ENCODE data around the gene AGBL3. TPM values are rescaled to one million over a fixed set of nuclear protein-coding genes. Genes with fewer than 3 reads are reported as not detected.
A peak's percentile ranks its signal among the peaks of the same experiment; 100 is the strongest.

The AGBL3 gene
- total and polyA plus RNA-seq, 9 of the 15 experiments (the other 6 are each of a cell fraction or from before 2014, with no cell fraction given), result 0.54 to 2.9 (median 1.7) TPM

- TF ChIP-seq STAT6 (CRISPR knock-in tag; IDR thresholded peaks at IDR 0.05), result no peak
- TF ChIP-seq ZNF740 (CRISPR knock-in tag; IDR thresholded peaks at IDR 0.05), result no peak
- TF ChIP-seq ZNF740 (tag; IDR thresholded peaks at IDR 0.05), result no peak
- TF ChIP-seq NR2C2 (CRISPR knock-in tag; IDR thresholded peaks at IDR 0.05), result no peak
- TF ChIP-seq NR2C2 (tag; IDR thresholded peaks at IDR 0.05), result peak; percentile 94
- no peak for TF ChIP-seq ZNF561 (CRISPR knock-in tag; conservative IDR thresholded peaks at IDR 0.05)
- TF ChIP-seq, protein P1, sequence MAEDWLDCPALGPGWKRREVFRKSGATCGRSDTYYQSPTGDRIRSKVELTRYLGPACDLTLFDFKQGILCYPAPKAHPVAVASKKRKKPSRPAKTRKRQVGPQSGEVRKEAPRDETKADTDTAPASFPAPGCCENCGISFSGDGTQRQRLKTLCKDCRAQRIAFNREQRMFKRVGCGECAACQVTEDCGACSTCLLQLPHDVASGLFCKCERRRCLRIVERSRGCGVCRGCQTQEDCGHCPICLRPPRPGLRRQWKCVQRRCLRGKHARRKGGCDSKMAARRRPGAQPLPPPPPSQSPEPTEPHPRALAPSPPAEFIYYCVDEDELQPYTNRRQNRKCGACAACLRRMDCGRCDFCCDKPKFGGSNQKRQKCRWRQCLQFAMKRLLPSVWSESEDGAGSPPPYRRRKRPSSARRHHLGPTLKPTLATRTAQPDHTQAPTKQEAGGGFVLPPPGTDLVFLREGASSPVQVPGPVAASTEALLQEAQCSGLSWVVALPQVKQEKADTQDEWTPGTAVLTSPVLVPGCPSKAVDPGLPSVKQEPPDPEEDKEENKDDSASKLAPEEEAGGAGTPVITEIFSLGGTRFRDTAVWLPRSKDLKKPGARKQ (CRISPR knock-in tag; IDR thresholded peaks at IDR 0.05), result 0 out of 2 replicates have a peak, but pooled peaks have one; percentile 16
- no peak for TF ChIP-seq BMI1 (IDR thresholded peaks at IDR 0.05; ENCODE audit: low read length)
- 0 out of 2 replicates have a peak, but pooled peaks have one; percentile 8 for TF ChIP-seq DIDO1 (tag; IDR thresholded peaks at IDR 0.05; ENCODE audit: low read depth)
- no peak for TF ChIP-seq ZNF511 (CRISPR knock-in tag; IDR thresholded peaks at IDR 0.05)
- TF ChIP-seq SRSF9 (IDR thresholded peaks at IDR 0.05; ENCODE audit: borderline replicate concordance, low read depth, low read length), result no peak
- TF ChIP-seq HSF4 (CRISPR knock-in tag; IDR thresholded peaks at IDR 0.05; ENCODE audit: borderline replicate concordance), result no peak
- TF ChIP-seq CC2D1A (IDR thresholded peaks at IDR 0.05), result peak; percentile 28; the same call in 1 of the 2 replicates
- no peak for TF ChIP-seq ZBTB5 (IDR thresholded peaks at IDR 0.05)
- TF ChIP-seq, protein P2, sequence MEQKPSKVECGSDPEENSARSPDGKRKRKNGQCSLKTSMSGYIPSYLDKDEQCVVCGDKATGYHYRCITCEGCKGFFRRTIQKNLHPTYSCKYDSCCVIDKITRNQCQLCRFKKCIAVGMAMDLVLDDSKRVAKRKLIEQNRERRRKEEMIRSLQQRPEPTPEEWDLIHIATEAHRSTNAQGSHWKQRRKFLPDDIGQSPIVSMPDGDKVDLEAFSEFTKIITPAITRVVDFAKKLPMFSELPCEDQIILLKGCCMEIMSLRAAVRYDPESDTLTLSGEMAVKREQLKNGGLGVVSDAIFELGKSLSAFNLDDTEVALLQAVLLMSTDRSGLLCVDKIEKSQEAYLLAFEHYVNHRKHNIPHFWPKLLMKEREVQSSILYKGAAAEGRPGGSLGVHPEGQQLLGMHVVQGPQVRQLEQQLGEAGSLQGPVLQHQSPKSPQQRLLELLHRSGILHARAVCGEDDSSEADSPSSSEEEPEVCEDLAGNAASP (IDR thresholded peaks at IDR 0.05), result no peak
- no peak for TF ChIP-seq NFE2L1 (tag; IDR thresholded peaks at IDR 0.05; ENCODE audit: borderline replicate concordance, low read depth)
- TF ChIP-seq ZBED1 (IDR thresholded peaks at IDR 0.05), result no peak
- no peak for TF ChIP-seq JUNB (CRISPR knock-in tag; conservative IDR thresholded peaks at IDR 0.05)
- no peak for TF ChIP-seq TBP (optimal IDR thresholded peaks at IDR 0.05; ENCODE audit: low read depth, low read length)
These were observed 161.8 kb downstream of the AGBL3 start, which contains the start of gene TMEM140 (continued) for GRCh38 chr7:135147899-135148721.
